ENCODE results near the gene PCDH17. TPM values are rescaled to one million over a fixed set of nuclear protein-coding genes. Genes with fewer than 3 reads are reported as not detected.

The PCDH17 gene, protein sequence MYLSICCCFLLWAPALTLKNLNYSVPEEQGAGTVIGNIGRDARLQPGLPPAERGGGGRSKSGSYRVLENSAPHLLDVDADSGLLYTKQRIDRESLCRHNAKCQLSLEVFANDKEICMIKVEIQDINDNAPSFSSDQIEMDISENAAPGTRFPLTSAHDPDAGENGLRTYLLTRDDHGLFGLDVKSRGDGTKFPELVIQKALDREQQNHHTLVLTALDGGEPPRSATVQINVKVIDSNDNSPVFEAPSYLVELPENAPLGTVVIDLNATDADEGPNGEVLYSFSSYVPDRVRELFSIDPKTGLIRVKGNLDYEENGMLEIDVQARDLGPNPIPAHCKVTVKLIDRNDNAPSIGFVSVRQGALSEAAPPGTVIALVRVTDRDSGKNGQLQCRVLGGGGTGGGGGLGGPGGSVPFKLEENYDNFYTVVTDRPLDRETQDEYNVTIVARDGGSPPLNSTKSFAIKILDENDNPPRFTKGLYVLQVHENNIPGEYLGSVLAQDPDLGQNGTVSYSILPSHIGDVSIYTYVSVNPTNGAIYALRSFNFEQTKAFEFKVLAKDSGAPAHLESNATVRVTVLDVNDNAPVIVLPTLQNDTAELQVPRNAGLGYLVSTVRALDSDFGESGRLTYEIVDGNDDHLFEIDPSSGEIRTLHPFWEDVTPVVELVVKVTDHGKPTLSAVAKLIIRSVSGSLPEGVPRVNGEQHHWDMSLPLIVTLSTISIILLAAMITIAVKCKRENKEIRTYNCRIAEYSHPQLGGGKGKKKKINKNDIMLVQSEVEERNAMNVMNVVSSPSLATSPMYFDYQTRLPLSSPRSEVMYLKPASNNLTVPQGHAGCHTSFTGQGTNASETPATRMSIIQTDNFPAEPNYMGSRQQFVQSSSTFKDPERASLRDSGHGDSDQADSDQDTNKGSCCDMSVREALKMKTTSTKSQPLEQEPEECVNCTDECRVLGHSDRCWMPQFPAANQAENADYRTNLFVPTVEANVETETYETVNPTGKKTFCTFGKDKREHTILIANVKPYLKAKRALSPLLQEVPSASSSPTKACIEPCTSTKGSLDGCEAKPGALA (N-terminal part only)
- total RNA-seq (under 1 TPM; 0.15 to 0.29 TPM), total RNA-seq (0 to 0.15 reads per million in 2 donors)

GRCh38 chr13:57631596-57632275 is at the start of gene PCDH17:
PCDH17 (plus strand) TSS chr13:57631744; CDS start chr13:57632547, 803 bp downstream.
- ATAC-seq = peak; percentile 18
- Mint-ChIP-seq H3K27me3 (peaks cover 68% of the 10 kb centered on the region), H3K4me3 (peak within 1 kb of the TSS; percentile 92), H3K27ac (peak within 1 kb of the TSS; percentile 87), H3K4me1 (peaks cover 21% of the 10 kb centered on the region), H3K36me3 (ENCODE audit: low read depth) (no peaks in the 10 kb centered on the region)
- no peak for DNase-seq
- no peaks in the 10 kb centered on the region for H3K9me3 ChIP-seq (ENCODE audit: control insufficient read depth, low read length, poor library complexity, severe bottlenecking)

DNA sequence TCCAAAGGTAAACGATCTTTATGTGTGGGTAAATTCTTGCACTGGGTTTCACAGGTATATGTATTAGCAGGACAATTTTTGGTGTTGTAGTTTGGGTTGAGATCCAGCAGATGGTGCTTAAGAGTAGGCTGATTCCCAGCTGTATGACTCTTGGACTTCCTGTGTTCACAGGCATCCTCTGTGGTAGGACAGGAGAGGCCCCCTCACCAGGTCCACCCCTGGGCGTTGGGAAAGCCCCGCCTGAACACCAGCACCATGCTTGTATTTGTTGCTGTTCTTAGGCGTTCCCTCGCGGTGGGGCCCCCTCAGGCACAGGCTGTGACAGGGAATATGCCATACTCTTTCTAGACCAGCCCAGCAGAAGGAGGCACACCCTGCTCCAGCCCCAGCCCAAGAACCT is 49.5 kb upstream of the PCDH17 start:
- ATAC-seq (no peak), DNase-seq (no peak)
- Mint-ChIP-seq H3K4me3 (no peak overlapping the region), H3K36me3 (ENCODE audit: low read depth) (no peaks in the 10 kb centered on the region), H3K27me3 (no peaks in the 10 kb centered on the region), H3K4me1 (no peaks in the 10 kb centered on the region), H3K27ac (no peak overlapping the region)
- no peaks in the 10 kb centered on the region for H3K9me3 ChIP-seq (ENCODE audit: control insufficient read depth, low read length, poor library complexity, severe bottlenecking)

DNA sequence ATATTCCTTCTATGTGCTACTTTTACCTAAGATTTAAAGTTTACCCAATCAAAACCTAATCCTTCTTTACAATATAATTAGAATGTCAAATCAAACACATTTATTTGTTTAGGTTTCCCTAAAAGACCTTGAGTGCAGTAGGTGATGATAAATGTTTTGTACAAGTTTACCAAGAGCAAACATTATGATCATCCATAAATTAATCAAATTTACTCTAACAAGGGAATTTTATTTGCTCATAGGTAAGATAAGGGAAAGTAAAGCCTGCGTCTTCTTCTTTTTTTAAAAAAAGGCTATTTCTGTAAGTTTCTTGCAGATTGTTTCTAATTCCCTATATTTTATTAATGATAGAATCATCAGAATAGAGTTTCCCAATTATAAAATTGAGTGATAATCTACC is 48.0 kb upstream of the PCDH17 start:
- Mint-ChIP-seq H3K4me1 (no peaks in the 10 kb centered on the region), H3K27ac (no peak overlapping the region)

GRCh38 chr13:57588639-57589038 is 42.9 kb upstream of the PCDH17 start:
- ATAC-seq (no peak), DNase-seq (no peak)
- Mint-ChIP-seq H3K4me1 (no peaks in the 10 kb centered on the region), H3K27ac (no peak overlapping the region), H3K27me3 (no peaks in the 10 kb centered on the region), H3K4me3 (no peak overlapping the region), H3K36me3 (ENCODE audit: low read depth) (no peaks in the 10 kb centered on the region)
- no peaks in the 10 kb centered on the region for H3K9me3 ChIP-seq (ENCODE audit: control insufficient read depth, low read length, poor library complexity, severe bottlenecking)

More for the DNA sequence above, 48.0 kb upstream of the PCDH17 start:
- Mint-ChIP-seq H3K27me3 (no peaks in the 10 kb centered on the region), H3K36me3 (ENCODE audit: low read depth) (no peaks in the 10 kb centered on the region), H3K4me3 (no peak overlapping the region)
- DNase-seq (no peak), ATAC-seq (no peak)
- no peaks in the 10 kb centered on the region for H3K9me3 ChIP-seq (ENCODE audit: control insufficient read depth, low read length, poor library complexity, severe bottlenecking)

DNA sequence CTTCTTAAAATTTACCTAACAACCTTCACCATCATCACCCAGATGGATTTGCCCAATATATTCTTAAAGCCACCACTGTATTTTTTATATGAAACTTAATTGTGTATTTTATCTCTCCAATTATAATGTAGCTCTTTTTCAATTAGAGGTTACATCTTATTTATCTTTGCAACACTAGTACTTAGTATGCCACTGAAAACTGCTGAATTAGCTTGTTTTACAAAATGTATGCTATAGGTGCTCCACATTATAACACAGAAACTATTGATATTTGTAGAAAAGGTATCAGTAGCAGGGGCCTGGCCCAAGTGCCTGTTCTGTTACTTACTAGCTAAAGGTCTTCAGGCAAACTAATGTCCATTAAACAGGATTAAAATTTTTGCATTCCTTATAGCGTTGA is 35.8 kb upstream of the PCDH17 start:
- ATAC-seq (no peak), DNase-seq (no peak)
- no peak overlapping the region for H3K27ac Mint-ChIP-seq
- H3K27me3 Mint-ChIP-seq = no peaks in the 10 kb centered on the region
- H3K36me3 Mint-ChIP-seq (ENCODE audit: low read depth) = no peaks in the 10 kb centered on the region
- H3K4me1 Mint-ChIP-seq = no peaks in the 10 kb centered on the region
- H3K9me3 ChIP-seq (ENCODE audit: control insufficient read depth, low read length, poor library complexity, severe bottlenecking) = no peaks in the 10 kb centered on the region
- H3K4me3 Mint-ChIP-seq = no peak overlapping the region

DNA sequence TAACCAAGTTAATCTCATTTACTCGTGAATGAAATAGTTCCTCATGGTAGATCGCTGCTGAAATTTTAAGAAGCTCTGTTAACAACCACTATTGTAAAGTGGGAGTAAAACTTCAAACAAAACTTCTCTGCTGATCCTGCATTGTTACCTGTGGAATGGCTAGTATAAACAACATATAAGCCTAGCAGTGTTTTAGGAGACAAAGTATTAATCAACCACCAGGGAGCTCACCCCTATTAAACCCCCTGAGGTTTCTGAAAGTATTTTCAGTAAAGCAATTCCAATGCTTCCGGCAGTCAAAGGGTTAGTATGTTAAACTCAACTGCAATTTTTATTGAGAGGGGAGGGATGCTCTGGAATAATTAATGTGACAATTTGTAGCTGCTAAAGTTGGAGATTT is 30.0 kb upstream of the PCDH17 start:
- ATAC-seq (no peak), DNase-seq (no peak)
- H3K27me3 Mint-ChIP-seq = no peaks in the 10 kb centered on the region
- no peak overlapping the region for H3K4me3 Mint-ChIP-seq
- H3K9me3 ChIP-seq (ENCODE audit: control insufficient read depth, low read length, poor library complexity, severe bottlenecking) = no peaks in the 10 kb centered on the region
- H3K4me1 Mint-ChIP-seq = no peaks in the 10 kb centered on the region
- H3K27ac Mint-ChIP-seq = no peak overlapping the region
- no peaks in the 10 kb centered on the region for H3K36me3 Mint-ChIP-seq (ENCODE audit: low read depth)

- H3K9me3 ChIP-seq (ENCODE audit: control insufficient read depth, low read length, poor library complexity, severe bottlenecking) = no peaks in the 10 kb centered on the region
- ATAC-seq (no peak), DNase-seq (no peak)
- no peaks in the 10 kb centered on the region for H3K4me1 Mint-ChIP-seq
- H3K36me3 Mint-ChIP-seq (ENCODE audit: low read depth) = no peaks in the 10 kb centered on the region
- H3K4me3 Mint-ChIP-seq = no peak overlapping the region
- no peaks in the 10 kb centered on the region for H3K27me3 Mint-ChIP-seq
- no peak overlapping the region for H3K27ac Mint-ChIP-seq
These were observed 27.1 kb upstream of the PCDH17 start for GRCh38 chr13:57604442-57604841.

GRCh38 chr13:57611969-57612368 is 19.6 kb upstream of the PCDH17 start:
- H3K9me3 ChIP-seq (ENCODE audit: control insufficient read depth, low read length, poor library complexity, severe bottlenecking) = no peaks in the 10 kb centered on the region
- Mint-ChIP-seq H3K27ac (no peak overlapping the region), H3K4me3 (no peak overlapping the region), H3K4me1 (no peaks in the 10 kb centered on the region), H3K36me3 (ENCODE audit: low read depth) (no peaks in the 10 kb centered on the region), H3K27me3 (no peaks in the 10 kb centered on the region)
- DNase-seq (no peak), ATAC-seq (no peak)

- ATAC-seq (no peak), DNase-seq (no peak)
- no peaks in the 10 kb centered on the region for H3K9me3 ChIP-seq (ENCODE audit: control insufficient read depth, low read length, poor library complexity, severe bottlenecking)
- Mint-ChIP-seq H3K4me1 (no peaks in the 10 kb centered on the region), H3K27me3 (no peaks in the 10 kb centered on the region), H3K27ac (no peak overlapping the region), H3K4me3 (no peak overlapping the region), H3K36me3 (ENCODE audit: low read depth) (no peaks in the 10 kb centered on the region)
These were observed 19.0 kb upstream of the PCDH17 start for GRCh38 chr13:57612568-57612967.

- Mint-ChIP-seq H3K4me3 (no peak overlapping the region), H3K36me3 (ENCODE audit: low read depth) (no peaks in the 10 kb centered on the region), H3K27me3 (peaks cover 28% of the 10 kb centered on the region), H3K4me1 (peaks cover 5% of the 10 kb centered on the region), H3K27ac (no peak overlapping the region)
- no peak for ATAC-seq
- no peaks in the 10 kb centered on the region for H3K9me3 ChIP-seq (ENCODE audit: control insufficient read depth, low read length, poor library complexity, severe bottlenecking)
- DNase-seq = no peak
These were observed 6.7 kb upstream of the PCDH17 start for GRCh38 chr13:57624565-57625435.

DNA sequence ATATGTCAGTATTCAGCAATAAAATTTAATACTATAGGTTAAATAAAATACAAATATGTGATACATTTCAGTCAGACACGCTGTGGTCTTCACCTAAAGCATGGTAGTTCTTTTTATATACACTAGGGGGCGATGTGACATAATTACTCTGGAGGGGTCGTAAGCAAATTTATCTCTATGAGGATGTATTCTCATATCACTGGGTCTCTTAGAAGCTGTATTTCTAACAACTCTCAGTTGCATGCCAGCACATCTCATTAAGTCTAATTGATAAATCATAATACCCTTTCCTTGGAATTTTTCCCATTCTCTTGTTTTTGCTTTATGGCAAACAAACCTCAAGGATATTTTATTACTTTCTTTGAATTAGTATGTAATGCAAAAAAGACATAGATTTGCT is 3.9 kb upstream of the PCDH17 start:
- Mint-ChIP-seq H3K4me1 (peaks cover 21% of the 10 kb centered on the region), H3K27me3 (peaks cover 51% of the 10 kb centered on the region), H3K27ac (no peak overlapping the region), H3K36me3 (ENCODE audit: low read depth) (no peaks in the 10 kb centered on the region), H3K4me3 (no peak overlapping the region)
- no peak for ATAC-seq
- DNase-seq = no peak
- H3K9me3 ChIP-seq (ENCODE audit: control insufficient read depth, low read length, poor library complexity, severe bottlenecking) = no peaks in the 10 kb centered on the region

DNA sequence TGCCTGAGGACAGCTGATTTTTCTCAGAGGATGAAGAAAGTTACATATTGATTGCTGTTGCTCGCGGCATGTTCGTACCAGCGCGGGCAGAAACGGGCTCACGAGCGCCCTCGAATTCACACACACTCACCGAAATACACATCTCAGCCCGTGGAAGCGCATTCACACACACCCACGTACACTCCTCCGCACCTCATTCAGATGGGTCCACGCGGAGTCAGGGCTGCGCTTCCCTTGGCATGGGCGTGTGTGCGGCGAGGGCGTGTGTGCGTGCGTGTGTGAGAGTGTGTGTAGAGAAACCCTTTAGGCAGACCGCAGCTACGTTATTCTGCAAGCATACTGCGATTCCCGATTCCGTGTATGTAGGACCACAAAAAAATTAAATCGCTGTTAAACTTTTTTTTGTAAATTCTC is 2.1 kb upstream of the PCDH17 start:
- Mint-ChIP-seq H3K27ac (no peak overlapping the region), H3K27me3 (peaks cover 65% of the 10 kb centered on the region), H3K4me1 (peaks cover 21% of the 10 kb centered on the region), H3K36me3 (ENCODE audit: low read depth) (no peaks in the 10 kb centered on the region), H3K4me3 (peak overlapping the region; percentile 78)
- no peaks in the 10 kb centered on the region for H3K9me3 ChIP-seq (ENCODE audit: control insufficient read depth, low read length, poor library complexity, severe bottlenecking)
- ATAC-seq = peak; percentile 45
- DNase-seq = no peak

All from T-helper 17 cell (primary cell).